Mesendoderm (in vitro differentiated cells): ENCODE measurements around the gene UBE2G1. TPM values are rescaled to one million over a fixed set of nuclear protein-coding genes. Genes with fewer than 3 reads are reported as not detected.

Source experiments
- DNase-seq: peaks from one replicate; pipeline ENCODE4 v3.0.0; 2013
- H2AK5ac ChIP-seq: 2 replicates; pipeline ENCODE4 v1.6.1; 2013; ENCODE audit warnings: low read length, inconsistent platforms
- H2BK120ac ChIP-seq: 2 replicates; pipeline ENCODE4 v1.6.1; 2013; ENCODE audit warnings: low read depth, mild to moderate bottlenecking, low read length, moderate library complexity, mixed read lengths
- H2BK15ac ChIP-seq: replicated peaks from 2 replicates; pipeline ENCODE4 v1.6.1; 2013; ENCODE audit warnings: low read depth, mild to moderate bottlenecking, moderate library complexity
- H2BK5ac ChIP-seq: 2 replicates; pipeline ENCODE4 v1.6.1; 2013; ENCODE audit warnings: low read length, inconsistent platforms
- H3K18ac ChIP-seq: 2 replicates; pipeline ENCODE4 v1.6.1; 2013; ENCODE audit warnings: mild to moderate bottlenecking, low read length, mixed read lengths
- H3K23ac ChIP-seq: one replicate; pipeline ENCODE4 v1.6.1; 2013; ENCODE audit warnings: low read length
- H3K27ac ChIP-seq: 2 replicates; pipeline ENCODE4 v1.5.1; 2013; ENCODE audit warnings: low read depth, mild to moderate bottlenecking, inconsistent platforms, low read length, moderate library complexity
- H3K27me3 ChIP-seq: 2 replicates; pipeline ENCODE4 v1.6.1; 2013; ENCODE audit warnings: low read length, control low read depth, mild to moderate bottlenecking, inconsistent platforms; ENCODE audit not compliant: insufficient read depth, poor library complexity
- H3K36me3 ChIP-seq: 2 replicates; pipeline ENCODE4 v1.6.1; 2013; ENCODE audit warnings: low read length, inconsistent platforms; ENCODE audit not compliant: control insufficient read depth, insufficient read depth
- H3K4ac ChIP-seq: one replicate; pipeline ENCODE4 v1.6.1; 2013; ENCODE audit warnings: low read depth, mild to moderate bottlenecking, low read length, moderate library complexity
- H3K4me1 ChIP-seq: 2 replicates; pipeline ENCODE4 v1.6.1; 2013; ENCODE audit warnings: low read depth, low read length, inconsistent platforms; ENCODE audit not compliant: control insufficient read depth
- H3K4me2 ChIP-seq: 2 replicates; pipeline ENCODE4 v1.6.1; 2013; ENCODE audit warnings: low read length
- H3K4me3 ChIP-seq: 2 replicates; pipeline ENCODE4 v1.5.1; 2013; ENCODE audit warnings: mild to moderate bottlenecking, low read length
- H3K56ac ChIP-seq: one replicate; pipeline ENCODE4 v1.6.1; 2013; ENCODE audit warnings: low read length
- H3K79me1 ChIP-seq: 2 replicates; pipeline ENCODE4 v1.6.1; 2013; ENCODE audit warnings: low read length, inconsistent platforms
- H3K79me2 ChIP-seq: 2 replicates; pipeline ENCODE4 v1.6.1; 2013; ENCODE audit warnings: mild to moderate bottlenecking, low read length; ENCODE audit not compliant: control insufficient read depth, insufficient read depth
- H3K9ac ChIP-seq: 2 replicates; pipeline ENCODE4 v1.6.1; 2013; ENCODE audit warnings: low read length, inconsistent platforms
- H4K5ac ChIP-seq: one replicate; pipeline ENCODE4 v1.6.1; 2013; ENCODE audit warnings: low read length
- H4K8ac ChIP-seq: one replicate; pipeline ENCODE4 v1.6.1; 2013; ENCODE audit warnings: low read depth, mild to moderate bottlenecking, control low read depth, low read length, moderate library complexity
- WGBS: extraction: QIAGEN DNeasy Blood & Tissue Kit; methylation state at CpG from one replicate; pipeline ENCODE4 v1.1.7; 2013; ENCODE audit warnings: low lambda C conversion rate, missing lambda C conversion rate; ENCODE audit not compliant: insufficient coverage; ENCODE audit errors: extremely low coverage; 5-methylcytosine and 5-hydroxymethylcytosine counted together
- polyA plus RNA-seq, 2 experiments: library from polyadenylated mRNA; stranded (reverse); fragments of 200-250 nt; gene quantifications; one replicate each; pipeline ENCODE4 v1.2.3, GENCODE V29; 2013

Gene UBE2G1, protein sequence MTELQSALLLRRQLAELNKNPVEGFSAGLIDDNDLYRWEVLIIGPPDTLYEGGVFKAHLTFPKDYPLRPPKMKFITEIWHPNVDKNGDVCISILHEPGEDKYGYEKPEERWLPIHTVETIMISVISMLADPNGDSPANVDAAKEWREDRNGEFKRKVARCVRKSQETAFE
- 88.0 TPM for polyA plus RNA-seq (2013, experiment 1 of 2)
- polyA plus RNA-seq (2013, experiment 2 of 2): 89.9 TPM

DNA sequence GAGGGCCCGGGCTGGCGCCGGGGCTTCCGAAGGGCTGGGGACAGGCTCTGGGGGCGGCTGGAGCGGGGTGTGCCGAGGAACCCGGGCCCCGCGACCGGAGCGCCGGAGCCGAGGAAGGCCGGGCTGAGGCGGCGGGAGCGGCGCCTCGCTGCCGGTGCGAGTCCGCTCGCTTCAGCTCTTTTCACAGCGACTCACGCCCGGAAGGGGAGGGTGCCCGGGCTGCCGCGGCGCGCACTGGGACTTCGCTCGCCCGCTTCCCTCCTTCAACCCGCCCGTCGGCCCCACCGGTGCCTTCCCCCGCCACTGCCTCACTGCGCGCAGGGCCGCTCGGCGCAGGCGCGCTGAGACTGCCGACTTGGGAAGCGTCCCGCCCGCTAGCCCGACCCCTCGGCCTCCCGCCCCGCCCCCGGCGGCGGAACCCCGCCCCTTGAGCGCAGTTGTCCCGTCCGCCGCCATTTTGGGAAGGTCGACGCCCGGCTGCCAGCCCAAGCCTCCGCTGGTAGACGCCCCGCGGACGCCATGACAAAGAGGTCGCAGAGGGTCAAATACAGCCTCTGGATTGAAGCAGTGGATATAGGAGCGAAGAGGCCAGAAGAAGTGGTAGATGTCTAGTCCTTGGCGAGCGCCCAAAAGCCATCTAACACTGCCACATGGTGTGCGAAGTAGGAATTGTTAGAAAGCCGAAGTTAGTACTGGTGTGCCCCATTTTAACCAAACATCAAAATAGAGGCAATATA is at the start of gene UBE2G1:
Gene UBE2G1 (minus strand): TSS at position 349 of the 737 bp plus-strand sequence. CDS start 359 bp downstream, outside the sequence.
- peak within 1 kb of the TSS; percentile 94 for H3K4me3 ChIP-seq
- no peaks in the 10 kb centered on the region for H3K4me1 ChIP-seq
- peak within 1 kb of the TSS; percentile 76 for H3K4ac ChIP-seq
- peak within 1 kb of the TSS; percentile 89 for H3K23ac ChIP-seq
- peak within 1 kb of the TSS; percentile 99 for H3K27ac ChIP-seq
- no CpG with 5 or more reads among the region's 77 CpGs for WGBS
- DNase-seq: peak; percentile 99
- H3K27me3 ChIP-seq: no peaks in the 10 kb centered on the region
- peak within 1 kb of the TSS; percentile 96 for H3K9ac ChIP-seq
- H3K4me2 ChIP-seq: peak within 1 kb of the TSS; percentile 27
- H2AK5ac ChIP-seq: no peak within 1 kb of the TSS
- H2BK5ac ChIP-seq: peak within 1 kb of the TSS; percentile 67
- H2BK15ac ChIP-seq: no peak within 1 kb of the TSS
- H3K79me1 ChIP-seq: no peaks in the 10 kb centered on the region
- H3K18ac ChIP-seq: peak within 1 kb of the TSS; percentile 99
- peak within 1 kb of the TSS; percentile 66 for H2BK120ac ChIP-seq
- peak within 1 kb of the TSS; percentile 92 for H3K56ac ChIP-seq
- H3K79me2 ChIP-seq: peaks cover 41% of the 10 kb centered on the region
- H4K8ac ChIP-seq: peak within 1 kb of the TSS; percentile 98
- H4K5ac ChIP-seq: no peak within 1 kb of the TSS
- peaks cover 2% of the 10 kb centered on the region for H3K36me3 ChIP-seq

DNA sequence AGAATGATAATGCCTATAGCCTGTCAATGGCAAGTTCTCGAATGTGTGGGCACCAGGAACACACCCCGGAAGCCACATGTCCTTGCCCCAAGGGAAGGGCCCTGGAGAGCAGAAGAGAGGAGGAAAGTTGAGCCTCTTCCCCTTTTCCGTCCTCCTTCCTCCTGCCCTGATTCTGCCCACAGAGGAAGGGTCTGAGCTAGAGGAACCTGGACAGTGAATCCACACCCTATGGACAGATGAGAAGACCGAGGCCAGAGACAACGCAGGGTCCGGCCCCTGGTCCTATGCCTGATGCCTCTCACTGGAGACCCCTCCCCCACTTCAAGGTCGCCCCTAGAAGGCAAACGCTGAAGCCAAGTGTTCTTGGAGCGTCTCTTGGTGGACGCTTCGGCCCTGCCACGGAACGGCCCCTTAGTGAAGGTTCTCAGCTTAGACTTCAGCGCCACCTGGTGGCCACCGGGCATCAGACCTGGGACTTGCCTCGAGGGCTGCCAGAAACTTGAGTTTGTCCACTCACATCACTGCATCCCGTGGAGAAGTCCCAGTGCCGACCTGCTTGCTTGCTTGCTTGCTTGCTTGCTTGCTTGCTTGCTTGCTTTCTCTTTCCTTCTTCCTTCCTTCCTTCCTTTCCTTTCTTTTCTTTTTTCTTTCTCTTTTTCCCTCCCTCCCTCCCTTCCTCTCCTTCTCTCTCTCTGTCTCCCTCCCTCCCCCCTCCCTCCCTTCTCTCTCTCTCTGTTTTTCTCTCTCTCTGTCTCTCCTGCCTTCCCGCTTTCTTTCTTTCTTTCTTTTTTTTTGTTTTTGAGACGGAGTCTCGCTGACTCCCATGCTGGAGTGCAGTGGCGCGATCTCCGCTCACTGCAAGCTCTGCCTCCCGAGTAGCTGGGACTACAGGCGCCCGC is 46.7 kb upstream of the UBE2G1 start:
- WGBS: no CpG with 5 or more reads among the region's 27 CpGs

DNA sequence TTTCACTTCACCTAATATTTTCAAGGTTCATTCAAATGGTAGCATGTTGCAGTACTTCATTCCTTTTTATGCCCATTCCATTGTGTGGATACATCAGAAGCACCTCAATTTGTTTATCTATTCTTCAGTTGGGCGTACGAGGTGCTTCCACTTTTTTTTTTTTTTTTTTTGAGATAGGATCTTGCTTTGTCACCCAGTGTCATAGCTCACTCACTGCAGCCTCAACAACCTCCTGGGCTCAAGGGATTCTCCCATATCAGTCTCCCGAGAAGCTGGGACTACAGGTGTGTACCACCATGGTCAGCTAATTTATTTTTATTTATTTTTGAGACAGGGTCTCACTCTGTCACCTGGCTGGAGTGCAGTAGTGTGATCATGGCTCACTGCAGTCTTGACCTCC is 44.7 kb upstream of the UBE2G1 start:
- no peaks in the 10 kb centered on the region for H3K27me3 ChIP-seq
- no peak overlapping the region for H2BK15ac ChIP-seq
- no peaks in the 10 kb centered on the region for H3K79me1 ChIP-seq
- no peak overlapping the region for H2BK120ac ChIP-seq
- no peak overlapping the region for H4K5ac ChIP-seq
- H3K4me3 ChIP-seq: no peak overlapping the region
- no peak overlapping the region for H3K23ac ChIP-seq
- no peaks in the 10 kb centered on the region for H3K36me3 ChIP-seq
- H4K8ac ChIP-seq: no peak overlapping the region
- H3K4me1 ChIP-seq: no peaks in the 10 kb centered on the region
- no peak for DNase-seq
- H3K9ac ChIP-seq: no peak overlapping the region
- no peak overlapping the region for H2AK5ac ChIP-seq
- no peak overlapping the region for H3K56ac ChIP-seq
- H3K18ac ChIP-seq: no peak overlapping the region
- H3K4me2 ChIP-seq: no peak overlapping the region
- H3K27ac ChIP-seq: no peak overlapping the region
- H3K79me2 ChIP-seq: no peaks in the 10 kb centered on the region
- H3K4ac ChIP-seq: no peak overlapping the region
- no CpG with 5 or more reads among the region's 3 CpGs for WGBS
- no peak overlapping the region for H2BK5ac ChIP-seq

More for the DNA sequence above, 46.7 kb upstream of the UBE2G1 start:
- no peak overlapping the region for H4K5ac ChIP-seq
- no peak overlapping the region for H3K23ac ChIP-seq
- H3K36me3 ChIP-seq: no peaks in the 10 kb centered on the region
- H3K27me3 ChIP-seq: no peaks in the 10 kb centered on the region
- no peak overlapping the region for H3K18ac ChIP-seq
- H3K4me1 ChIP-seq: no peaks in the 10 kb centered on the region
- H3K79me1 ChIP-seq: no peaks in the 10 kb centered on the region
- no peak overlapping the region for H3K4me2 ChIP-seq
- no peak overlapping the region for H3K27ac ChIP-seq
- H4K8ac ChIP-seq: no peak overlapping the region
- no peak overlapping the region for H3K9ac ChIP-seq
- H2BK15ac ChIP-seq: no peak overlapping the region
- H3K4me3 ChIP-seq: no peak overlapping the region
- H2AK5ac ChIP-seq: no peak overlapping the region
- H2BK5ac ChIP-seq: no peak overlapping the region
- no peak overlapping the region for H3K56ac ChIP-seq
- H2BK120ac ChIP-seq: no peak overlapping the region
- H3K4ac ChIP-seq: no peak overlapping the region
- DNase-seq: peak; percentile 93
- H3K79me2 ChIP-seq: no peaks in the 10 kb centered on the region

DNA sequence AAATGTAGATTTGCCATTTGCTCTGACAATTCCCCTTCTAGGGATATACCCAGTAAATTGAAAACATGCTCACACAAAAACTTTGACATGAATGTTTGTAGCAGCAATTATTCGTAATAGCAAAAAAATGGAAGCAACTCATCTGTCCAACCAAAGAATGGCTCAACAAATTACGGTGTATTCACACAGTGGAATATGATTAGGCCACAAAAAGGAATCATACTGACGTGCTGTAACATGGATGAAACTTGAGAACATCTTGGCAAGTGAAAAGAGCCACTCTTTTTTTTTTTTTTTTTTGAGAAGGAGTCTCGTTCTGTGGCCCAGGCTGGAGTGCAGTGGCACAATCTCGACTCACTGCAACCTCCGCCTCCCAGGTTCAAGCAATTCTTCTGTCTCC is 43.2 kb upstream of the UBE2G1 start:
- H3K79me1 ChIP-seq: no peaks in the 10 kb centered on the region
- no peak overlapping the region for H2BK15ac ChIP-seq
- H3K79me2 ChIP-seq: no peaks in the 10 kb centered on the region
- H3K9ac ChIP-seq: no peak overlapping the region
- DNase-seq: no peak
- H3K36me3 ChIP-seq: no peaks in the 10 kb centered on the region
- H3K23ac ChIP-seq: no peak overlapping the region
- no peak overlapping the region for H4K5ac ChIP-seq
- no peak overlapping the region for H3K18ac ChIP-seq
- no peak overlapping the region for H3K4me3 ChIP-seq
- no peak overlapping the region for H2AK5ac ChIP-seq
- H3K27me3 ChIP-seq: no peaks in the 10 kb centered on the region
- H4K8ac ChIP-seq: no peak overlapping the region
- H3K4ac ChIP-seq: no peak overlapping the region
- H3K4me1 ChIP-seq: no peaks in the 10 kb centered on the region
- no peak overlapping the region for H2BK120ac ChIP-seq
- WGBS: no CpG with 5 or more reads among the region's 6 CpGs
- H2BK5ac ChIP-seq: no peak overlapping the region
- no peak overlapping the region for H3K4me2 ChIP-seq
- H3K27ac ChIP-seq: no peak overlapping the region
- H3K56ac ChIP-seq: no peak overlapping the region

DNA sequence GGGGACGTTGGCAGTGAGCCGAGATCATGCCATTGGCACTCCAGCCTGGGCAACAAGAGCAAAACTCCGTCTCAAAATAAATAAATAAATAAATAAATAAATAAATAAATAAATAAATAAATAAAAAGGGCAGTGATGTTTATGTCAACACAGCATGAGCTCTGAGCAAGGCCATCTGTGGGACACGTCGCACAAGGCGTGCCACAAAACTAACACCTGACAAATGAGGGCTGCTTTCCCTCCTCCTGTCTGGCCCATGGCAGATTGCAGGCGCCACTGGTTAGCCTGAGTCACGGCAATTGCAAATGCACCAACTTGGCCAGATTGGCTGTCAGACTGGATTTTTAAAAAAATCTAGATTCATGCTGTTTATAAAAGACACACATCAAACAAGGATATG is 41.4 kb upstream of the UBE2G1 start:
- Histone ChIP-seq H3K56ac (no peak overlapping the region), H2AK5ac (no peak overlapping the region), H3K79me2 (no peaks in the 10 kb centered on the region), H3K4me2 (no peak overlapping the region), H4K5ac (no peak overlapping the region), H4K8ac (no peak overlapping the region), H3K4me1 (no peaks in the 10 kb centered on the region), H2BK120ac (no peak overlapping the region), H3K27ac (no peak overlapping the region), H3K4me3 (no peak overlapping the region), H2BK15ac (no peak overlapping the region), H3K18ac (no peak overlapping the region), H3K23ac (no peak overlapping the region), H3K4ac (no peak overlapping the region), H3K36me3 (no peaks in the 10 kb centered on the region), H3K27me3 (no peaks in the 10 kb centered on the region), H3K79me1 (no peaks in the 10 kb centered on the region), H3K9ac (no peak overlapping the region), H2BK5ac (no peak overlapping the region)
- no peak for DNase-seq
- WGBS: no CpG with 5 or more reads among the region's 8 CpGs
